Tibial nerve (tissue), 4 donors: ENCODE results near the gene TNFRSF12A. TPM values are rescaled to one million over a fixed set of nuclear protein-coding genes. Genes with fewer than 3 reads are reported as not detected.

Source experiments
- DNase-seq, 2 donors: peaks; one replicate each; pipeline ENCODE4 v3.0.0-alpha.2; 2019; ENCODE audit warnings: low spot score in 2 of 2
- H3K27ac ChIP-seq, 4 donors: fragments of 200-600 bp; sonication (generic) in 3 of 4; one replicate each; pipeline ENCODE4 v1.5.1; 2017 to 2019; ENCODE audit warnings: mild to moderate bottlenecking in 1 of 4
- H3K27me3 ChIP-seq, 2 donors: fragments of 200-600 bp; sonication (generic) in 1 of 2; one replicate each; pipeline versions ENCODE4 v1.5.1 to v1.6.0; 2017 to 2019
- H3K36me3 ChIP-seq, 3 donors: fragments of 200-600 bp; sonication (generic); one replicate each; pipeline ENCODE4 v1.5.1; 2018 to 2019
- H3K4me1 ChIP-seq, 4 donors: fragments of 200-600 bp; sonication (generic) in 3 of 4; one replicate each; pipeline ENCODE4 v1.5.1; 2017 to 2019
- H3K4me3 ChIP-seq, 4 donors: fragments of 200-600 bp; sonication (generic) in 3 of 4; one replicate each; pipeline ENCODE4 v1.5.1; 2017 to 2019; ENCODE audit warnings: mild to moderate bottlenecking in 1 of 4, moderate library complexity in 1 of 4
- H3K9me3 ChIP-seq, 4 donors: fragments of 200-600 bp; sonication (generic) in 3 of 4; one replicate each; pipeline ENCODE4 v1.5.1; 2017 to 2019
- CTCF ChIP-seq, 5 experiments: fragments of 200-600 bp in 3 of 5; fragments of 450-650 bp in 2 of 5; sonication (generic) in 3 of 5; IDR thresholded peaks; one replicate each; pipeline ENCODE4 v1.5.1; 2016 to 2019; ENCODE audit warnings: antibody characterized with exemption in 5 of 5, mild to moderate bottlenecking in 3 of 5, moderate library complexity in 2 of 5
- EP300 ChIP-seq, 2 donors: sonication (generic); formaldehyde crosslinking; IDR thresholded peaks; one replicate each; pipeline ENCODE4 v1.6.1; 2017; ENCODE audit warnings: antibody characterized with exemption in 2 of 2, mild to moderate bottlenecking in 1 of 2
- POLR2A ChIP-seq, 2 donors: fragments of 450-650 bp; IDR thresholded peaks; one replicate each; pipeline ENCODE4 v1.6.1; 2017; ENCODE audit warnings: antibody characterized with exemption in 2 of 2, mild to moderate bottlenecking in 2 of 2, moderate library complexity in 2 of 2
- WGBS, 2 donors: methylation state at CpG; one replicate each; pipeline ENCODE4 v1.1.5; 2018; 5-methylcytosine and 5-hydroxymethylcytosine counted together
- total RNA-seq, 4 donors: library from RNA; depleted of rRNA; stranded (reverse); fragments of >200 nt; gene quantifications; one replicate each; pipeline ENCODE4 v1.1.0, GENCODE V29; 2016

Gene TNFRSF12A
- total RNA-seq, 4 donors from 2014 or later = 2.4 to 47.4 (median 11.5) TPM

GRCh38 chr16:2980227-2981176, 39.7 kb upstream of the TNFRSF12A start, which contains the start of gene PKMYT1:
Gene PKMYT1 (minus strand): TSS chr16:2980446. CDS start chr16:2979657, 789 bp downstream.
- peaks cover 0 to 25% of the 10 kb centered on the region in 2 donors for H3K27me3 ChIP-seq
- 13 to 22% methylated on average over 25 to 41 of the region's 91 CpGs for WGBS, 2 donors
- H3K4me3 ChIP-seq = peak within 1 kb of the TSS; percentile 61 to 93 (median 88)
- TF ChIP-seq POLR2A (IDR thresholded peaks at IDR 0.05) = peak; percentile 83 to 92
- peak in 2 of 5 experiments; percentile 9 to 20 for TF ChIP-seq CTCF (IDR thresholded peaks at IDR 0.05)
- peak; percentile 7 to 88 for TF ChIP-seq EP300 (IDR thresholded peaks at IDR 0.05)
- H3K27ac ChIP-seq = peak within 1 kb of the TSS; percentile 63 to 93 (median 91)
- DNase-seq = peak; percentile 76 to 78
- no peaks in the 10 kb centered on the region for H3K9me3 ChIP-seq
- H3K36me3 ChIP-seq = no peaks in the 10 kb centered on the region
- H3K4me1 ChIP-seq = peaks cover 0 to 43% (median 19%) of the 10 kb centered on the region in 4 donors

- 49 to 52% methylated on average over 33 of the region's 33 CpGs for WGBS, 2 donors
- Histone ChIP-seq H3K27ac (peak overlapping the region in 2 of 4 donors; percentile 90 to 92), H3K9me3 (no peaks in the 10 kb centered on the region), H3K27me3 (peaks cover 0 to 25% of the 10 kb centered on the region in 2 donors), H3K36me3 (no peaks in the 10 kb centered on the region), H3K4me3 (peak overlapping the region in 3 of 4 donors; percentile 86 to 93 (median 90)), H3K4me1 (peaks cover 0 to 51% (median 19%) of the 10 kb centered on the region in 4 donors)
- TF ChIP-seq POLR2A (IDR thresholded peaks at IDR 0.05) = no peak
- no peak for TF ChIP-seq CTCF (IDR thresholded peaks at IDR 0.05)
- TF ChIP-seq EP300 (IDR thresholded peaks at IDR 0.05) = no peak
- DNase-seq = no peak
These were observed 38.8 kb upstream of the TNFRSF12A start for GRCh38 chr16:2981177-2981898.

- TF ChIP-seq CTCF (IDR thresholded peaks at IDR 0.05) (no peak), EP300 (IDR thresholded peaks at IDR 0.05) (no peak), POLR2A (IDR thresholded peaks at IDR 0.05) (no peak)
- H3K36me3 ChIP-seq = no peaks in the 10 kb centered on the region
- peaks cover 0 to 53% (median 19%) of the 10 kb centered on the region in 4 donors for H3K4me1 ChIP-seq
- H3K27me3 ChIP-seq = peaks cover 0 to 25% of the 10 kb centered on the region in 2 donors
- H3K27ac ChIP-seq = no peak overlapping the region
- 67 to 69% methylated on average over 4 of the region's 4 CpGs for WGBS, 2 donors
- no peak overlapping the region for H3K4me3 ChIP-seq
- no peaks in the 10 kb centered on the region for H3K9me3 ChIP-seq
- no peak for DNase-seq
These were observed 38.3 kb upstream of the TNFRSF12A start for GRCh38 chr16:2981899-2982250.

- no peaks in the 10 kb centered on the region for H3K9me3 ChIP-seq
- H3K36me3 ChIP-seq = no peaks in the 10 kb centered on the region
- H3K27ac ChIP-seq = no peak overlapping the region
- no peak overlapping the region for H3K4me3 ChIP-seq
- H3K4me1 ChIP-seq = peaks cover 0 to 53% (median 19%) of the 10 kb centered on the region in 4 donors
- WGBS, 2 donors = 87 to 88% methylated on average over 5 of the region's 5 CpGs
- H3K27me3 ChIP-seq = peaks cover 0 to 21% of the 10 kb centered on the region in 2 donors
- no peak for DNase-seq
- TF ChIP-seq POLR2A (IDR thresholded peaks at IDR 0.05) (no peak), CTCF (IDR thresholded peaks at IDR 0.05) (no peak), EP300 (IDR thresholded peaks at IDR 0.05) (no peak)
These were observed 37.8 kb upstream of the TNFRSF12A start for GRCh38 chr16:2982402-2982801.
